Mesothelial cell of epicardium (in vitro differentiated cells): ENCODE data around the gene C1QTNF8. TPM values are rescaled to one million over a fixed set of nuclear protein-coding genes. Genes with fewer than 3 reads are reported as not detected.
"Not testable (repeated sequence)": the region's sequence is repeated elsewhere in the genome, so short reads cannot be mapped to it uniquely, and the experiment has no call there.

Experiments used
- DNase-seq, 2 experiments: peaks; one replicate each; pipeline ENCODE4 v3.0.0; 2021; ENCODE audit warnings: low spot score in 2 of 2; ENCODE audit not compliant: unreplicated experiment in 2 of 2
- H3K27ac Mint-ChIP-seq: 2 replicates; pipeline ENCODE4 v1.8.0; 2021; ENCODE audit warnings: mixed read lengths
- H3K27me3 Mint-ChIP-seq: 2 replicates; pipeline ENCODE4 v1.8.0; 2021; ENCODE audit warnings: low read depth, mixed read lengths
- H3K36me3 Mint-ChIP-seq: 2 replicates; pipeline ENCODE4 v1.8.0; 2021; ENCODE audit warnings: mixed read lengths
- H3K4me1 Mint-ChIP-seq: 2 replicates; pipeline ENCODE4 v1.8.0; 2021; ENCODE audit warnings: mixed read lengths
- H3K4me3 Mint-ChIP-seq: 2 replicates; pipeline ENCODE4 v1.8.0; 2021; ENCODE audit warnings: mild to moderate bottlenecking, moderate library complexity, mixed read lengths
- H3K9me3 Mint-ChIP-seq: 2 replicates; pipeline ENCODE4 v1.8.0; 2021; ENCODE audit warnings: mixed read lengths
- total RNA-seq: library from RNA; stranded (reverse); gene quantifications from 3 replicates; pipeline ENCODE4 v1.2.1, GENCODE V29; 2021
- TF ChIP-seq, protein P1 (sequence below): fragments of 200-600 bp; sonication (generic); IDR thresholded peaks from one replicate; pipeline ENCODE4 v1.5.0; 2021; ENCODE audit warnings: antibody characterized with exemption; ENCODE audit not compliant: unreplicated experiment

C1QTNF8 gene
- total RNA-seq, 1 donor from 2014 or later: not detected

DNA sequence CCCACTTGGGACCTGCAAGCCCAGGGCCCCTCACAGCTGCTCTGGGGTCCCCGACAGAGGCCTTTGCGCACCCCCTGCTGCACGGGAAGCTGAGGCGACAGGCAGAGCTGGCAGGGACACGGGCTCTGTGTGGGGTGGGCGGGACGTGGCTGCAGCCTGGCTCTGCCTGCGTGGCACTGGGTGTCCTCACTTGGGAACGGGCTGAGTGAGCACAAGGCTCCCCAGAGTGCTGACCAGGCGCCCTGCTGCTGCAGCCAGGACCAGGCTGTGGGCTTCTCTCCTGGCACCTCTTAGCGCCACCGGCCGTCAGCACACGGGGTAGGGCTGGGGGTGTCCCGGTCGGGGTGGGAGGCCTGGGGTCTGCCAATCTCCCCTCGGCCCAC lies 6.6 kb downstream of the C1QTNF8 start:
- TF ChIP-seq, protein P1, sequence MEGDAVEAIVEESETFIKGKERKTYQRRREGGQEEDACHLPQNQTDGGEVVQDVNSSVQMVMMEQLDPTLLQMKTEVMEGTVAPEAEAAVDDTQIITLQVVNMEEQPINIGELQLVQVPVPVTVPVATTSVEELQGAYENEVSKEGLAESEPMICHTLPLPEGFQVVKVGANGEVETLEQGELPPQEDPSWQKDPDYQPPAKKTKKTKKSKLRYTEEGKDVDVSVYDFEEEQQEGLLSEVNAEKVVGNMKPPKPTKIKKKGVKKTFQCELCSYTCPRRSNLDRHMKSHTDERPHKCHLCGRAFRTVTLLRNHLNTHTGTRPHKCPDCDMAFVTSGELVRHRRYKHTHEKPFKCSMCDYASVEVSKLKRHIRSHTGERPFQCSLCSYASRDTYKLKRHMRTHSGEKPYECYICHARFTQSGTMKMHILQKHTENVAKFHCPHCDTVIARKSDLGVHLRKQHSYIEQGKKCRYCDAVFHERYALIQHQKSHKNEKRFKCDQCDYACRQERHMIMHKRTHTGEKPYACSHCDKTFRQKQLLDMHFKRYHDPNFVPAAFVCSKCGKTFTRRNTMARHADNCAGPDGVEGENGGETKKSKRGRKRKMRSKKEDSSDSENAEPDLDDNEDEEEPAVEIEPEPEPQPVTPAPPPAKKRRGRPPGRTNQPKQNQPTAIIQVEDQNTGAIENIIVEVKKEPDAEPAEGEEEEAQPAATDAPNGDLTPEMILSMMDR: no peak
- Mint-ChIP-seq H3K4me1 (peaks cover 2% of the 10 kb centered on the region), H3K36me3 (no peaks in the 10 kb centered on the region), H3K27ac (no peak overlapping the region), H3K27me3 (peaks cover 17% of the 10 kb centered on the region), H3K4me3 (no peak overlapping the region), H3K9me3 (peaks cover 11% of the 10 kb centered on the region)
- no peak for DNase-seq

DNA sequence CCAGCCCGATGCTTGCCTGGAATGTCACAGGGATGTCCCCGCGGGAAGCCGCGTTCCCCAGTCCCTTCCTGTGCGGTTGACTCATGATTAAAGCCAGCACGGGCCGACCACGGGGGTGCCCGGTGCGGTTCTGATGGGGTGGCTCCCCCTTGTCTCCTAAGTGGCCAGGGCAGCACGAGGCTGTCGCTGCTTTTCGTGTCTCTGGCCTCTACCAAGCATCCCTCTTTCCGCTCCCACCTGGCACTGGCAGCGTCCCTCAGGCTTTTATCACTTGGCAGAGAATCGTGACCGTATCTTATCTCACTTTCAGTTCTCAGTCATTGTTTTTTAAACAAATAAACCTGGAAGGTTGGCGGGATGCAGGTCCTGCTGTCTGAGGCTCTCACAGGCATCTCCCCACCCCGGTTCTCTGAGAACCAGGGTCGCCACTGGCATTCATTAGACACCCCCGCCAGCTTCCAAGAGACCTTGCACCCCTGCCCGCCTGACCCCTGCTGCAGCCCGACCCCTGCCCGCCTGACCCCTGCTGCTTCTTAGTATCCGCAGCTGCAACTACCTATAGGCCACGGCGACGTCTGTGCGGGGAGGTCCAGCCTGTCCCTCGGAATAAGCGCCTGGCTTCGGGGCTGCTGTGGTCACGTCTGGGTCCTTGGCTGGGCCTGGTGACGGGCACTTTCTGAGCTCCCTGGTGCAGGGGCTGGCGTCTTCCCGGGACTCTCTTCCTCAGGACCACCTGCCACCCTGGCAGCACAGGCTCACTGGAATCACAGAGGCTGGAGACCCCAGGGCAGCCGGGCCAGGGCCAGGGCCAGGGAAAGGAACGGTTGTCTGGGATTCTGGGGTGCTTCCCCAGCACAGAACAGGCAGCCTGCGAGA lies 7.5 kb downstream of the C1QTNF8 start:
- H3K27me3 Mint-ChIP-seq: peaks cover 21% of the 10 kb centered on the region

GRCh38 chr16:1086443-1086842 lies 9.6 kb downstream of the C1QTNF8 start:
- not testable (repeated sequence) for H3K4me3 Mint-ChIP-seq, H3K36me3 Mint-ChIP-seq, H3K27ac Mint-ChIP-seq, DNase-seq, H3K4me1 Mint-ChIP-seq
- Mint-ChIP-seq H3K9me3 (peaks cover 11% of the 10 kb centered on the region), H3K27me3 (peaks cover 24% of the 10 kb centered on the region)

More for the DNA sequence above, 7.5 kb downstream of the C1QTNF8 start:
- peaks cover 11% of the 10 kb centered on the region for H3K9me3 Mint-ChIP-seq
- DNase-seq: no peak
- H3K4me1 Mint-ChIP-seq: peaks cover 2% of the 10 kb centered on the region
- no peaks in the 10 kb centered on the region for H3K36me3 Mint-ChIP-seq
- no peak overlapping the region for H3K4me3 Mint-ChIP-seq
- H3K27ac Mint-ChIP-seq: no peak overlapping the region
- TF ChIP-seq, protein P1: no peak

- Mint-ChIP-seq H3K27ac (no peak overlapping the region), H3K9me3 (peaks cover 11% of the 10 kb centered on the region)
Observed at GRCh38 chr16:1084971-1085370, 11.1 kb downstream of the C1QTNF8 start.

GRCh38 chr16:1082952-1083675 lies 12.9 kb downstream of the C1QTNF8 start:
- Mint-ChIP-seq H3K27me3 (peaks cover 23% of the 10 kb centered on the region), H3K4me1 (no peaks in the 10 kb centered on the region), H3K36me3 (no peaks in the 10 kb centered on the region), H3K4me3 (no peak overlapping the region), H3K9me3 (peaks cover 11% of the 10 kb centered on the region), H3K27ac (no peak overlapping the region)
- TF ChIP-seq, protein P1: no peak
- no peak for DNase-seq

More at GRCh38 chr16:1084971-1085370, 11.1 kb downstream of the C1QTNF8 start:
- TF ChIP-seq, protein P1: no peak
- Mint-ChIP-seq H3K27me3 (peaks cover 26% of the 10 kb centered on the region), H3K4me3 (no peak overlapping the region), H3K36me3 (no peaks in the 10 kb centered on the region), H3K4me1 (no peaks in the 10 kb centered on the region)
- no peak for DNase-seq
